Karpas-422 (cell line): ENCODE data around the gene ABLIM1. TPM values are rescaled to one million over a fixed set of nuclear protein-coding genes. Genes with fewer than 3 reads are reported as not detected.

Experiments
- DNase-seq: peaks from one replicate; pipeline ENCODE4 v3.0.0-alpha.2; 2015
- H2AFZ ChIP-seq: fragments of 200-600 bp; sonication (generic); 2 replicates; pipeline ENCODE4 v1.6.1; 2014; ENCODE audit warnings: antibody characterized with exemption, low read length, mixed read lengths
- H3K27ac ChIP-seq: fragments of 200-600 bp; sonication (generic); 2 replicates; pipeline ENCODE4 v1.5.1; 2014; ENCODE audit warnings: mild to moderate bottlenecking, low read length, moderate library complexity
- H3K27me3 ChIP-seq: fragments of 200-600 bp; sonication (generic); 2 replicates; pipeline ENCODE4 v1.6.1; 2014; ENCODE audit warnings: low read length, mixed read lengths
- H3K36me3 ChIP-seq: fragments of 200-600 bp; sonication (generic); 2 replicates; pipeline ENCODE4 v1.6.1; 2014; ENCODE audit warnings: low read length, mixed read lengths; ENCODE audit not compliant: insufficient read depth
- H3K4me1 ChIP-seq: fragments of 200-600 bp; sonication (generic); 2 replicates; pipeline ENCODE4 v1.6.1; 2014; ENCODE audit warnings: mild to moderate bottlenecking, low read length, mixed read lengths
- H3K4me2 ChIP-seq: fragments of 200-600 bp; sonication (generic); 2 replicates; pipeline ENCODE4 v1.6.1; 2014; ENCODE audit warnings: low read length, low read depth, mild to moderate bottlenecking; ENCODE audit not compliant: poor library complexity, severe bottlenecking
- H3K4me3 ChIP-seq: fragments of 200-600 bp; sonication (generic); 2 replicates; pipeline ENCODE4 v1.5.1; 2014; ENCODE audit warnings: mild to moderate bottlenecking, antibody characterized with exemption, low read length, mixed read lengths
- H3K79me2 ChIP-seq: fragments of 200-600 bp; sonication (generic); 2 replicates; pipeline ENCODE4 v1.6.1; 2014; ENCODE audit warnings: mild to moderate bottlenecking, low read length, mixed read lengths
- H3K9ac ChIP-seq: fragments of 200-600 bp; sonication (generic); 2 replicates; pipeline ENCODE4 v1.6.0; 2014; ENCODE audit warnings: low read length
- H3K9me2 ChIP-seq: fragments of 200-600 bp; sonication (generic), shearing (Covaris generic); replicated peaks from 2 replicates; pipeline ENCODE4 v1.6.0; 2014; ENCODE audit warnings: mild to moderate bottlenecking, low read length, moderate library complexity; ENCODE audit not compliant: insufficient read depth
- H3K9me3 ChIP-seq: fragments of 300-700, 200-600 bp; sonication (generic); 2 replicates; pipeline ENCODE4 v1.6.1; 2014; ENCODE audit warnings: low read length, mixed read lengths
- H4K20me1 ChIP-seq: fragments of 200-600 bp; sonication (generic); 2 replicates; pipeline ENCODE4 v1.6.1; 2014; ENCODE audit warnings: mild to moderate bottlenecking, antibody characterized with exemption, low read length, low read depth; ENCODE audit not compliant: insufficient read depth
- small RNA-seq: library from RNA; depleted of rRNA; stranded (forward); fragments of <200 nt; gene quantifications from one replicate; pipeline ENCODE3, GENCODE V24; 2014
- total RNA-seq: library from RNA; depleted of rRNA; stranded (reverse); fragments of >200 nt; shearing (Covaris generic); gene quantifications from 2 replicates; pipeline ENCODE4 v1.2.3, GENCODE V29; 2014; ENCODE audit warnings: low replicate concordance; rRNA removed

The ABLIM1 gene
- total RNA-seq, 1 experiment from 2014 or later = 131 TPM

GRCh38 chr10:114385557-114385956, 272.5 kb downstream of the ABLIM1 start:
- Histone ChIP-seq H3K9me3 (no peaks in the 10 kb centered on the region), H2AFZ (no peak overlapping the region), H3K27ac (no peak overlapping the region), H3K4me2 (no peak overlapping the region), H3K9me2 (no peaks in the 10 kb centered on the region), H3K9ac (no peak overlapping the region), H3K27me3 (no peaks in the 10 kb centered on the region), H4K20me1 (no peaks in the 10 kb centered on the region), H3K36me3 (no peaks in the 10 kb centered on the region), H3K4me1 (no peaks in the 10 kb centered on the region), H3K4me3 (no peak overlapping the region), H3K79me2 (no peaks in the 10 kb centered on the region)
- no peak for DNase-seq

GRCh38 chr10:114384601-114385000, 273.5 kb downstream of the ABLIM1 start:
- Histone ChIP-seq H3K79me2 (no peaks in the 10 kb centered on the region), H3K27me3 (no peaks in the 10 kb centered on the region), H3K9me2 (no peaks in the 10 kb centered on the region), H3K4me2 (no peak overlapping the region), H3K4me3 (no peak overlapping the region), H3K4me1 (no peaks in the 10 kb centered on the region), H3K9me3 (no peaks in the 10 kb centered on the region), H3K9ac (no peak overlapping the region), H3K36me3 (no peaks in the 10 kb centered on the region), H4K20me1 (no peaks in the 10 kb centered on the region), H3K27ac (no peak overlapping the region), H2AFZ (no peak overlapping the region)
- no peak for DNase-seq

- H2AFZ ChIP-seq = no peak overlapping the region
- no peak overlapping the region for H3K4me2 ChIP-seq
- no peaks in the 10 kb centered on the region for H4K20me1 ChIP-seq
- no peak overlapping the region for H3K4me3 ChIP-seq
- H3K4me1 ChIP-seq = no peaks in the 10 kb centered on the region
- H3K79me2 ChIP-seq = no peaks in the 10 kb centered on the region
- no peaks in the 10 kb centered on the region for H3K27me3 ChIP-seq
- no peak overlapping the region for H3K9ac ChIP-seq
- H3K9me2 ChIP-seq = no peaks in the 10 kb centered on the region
- no peak overlapping the region for H3K27ac ChIP-seq
- H3K9me3 ChIP-seq = no peaks in the 10 kb centered on the region
- no peak for DNase-seq
- H3K36me3 ChIP-seq = no peaks in the 10 kb centered on the region
Observed at GRCh38 chr10:114384181-114384580, 273.9 kb downstream of the ABLIM1 start.

Small RNAs within 50 kb of the gene (small RNA-seq; reads per million reads assigned to genes)
- not detected for gene RN7SL384P

Other genes with a start within 250 kb of the ABLIM1 start
- 7.8 and 21.7 TPM in 2 replicates for gene FHIP2A, start 163.5 kb upstream of the ABLIM1 start, total RNA-seq